Cerebellar cortex (tissue), 1 donor: ENCODE results near the gene NDUFV2.
"Not testable (repeated sequence)": the region's sequence is repeated elsewhere in the genome, so short reads cannot be mapped to it uniquely, and the experiment has no call there.

ENCODE experiments used
- DNase-seq: peaks from one replicate; pipeline ENCODE4 v3.0.0-alpha.2; 2015; ENCODE audit warnings: low spot score

Gene NDUFV2

GRCh38 chr18:9091066-9091476 is 11.4 kb upstream of the NDUFV2 start:
- DNase-seq, result no peak

DNA sequence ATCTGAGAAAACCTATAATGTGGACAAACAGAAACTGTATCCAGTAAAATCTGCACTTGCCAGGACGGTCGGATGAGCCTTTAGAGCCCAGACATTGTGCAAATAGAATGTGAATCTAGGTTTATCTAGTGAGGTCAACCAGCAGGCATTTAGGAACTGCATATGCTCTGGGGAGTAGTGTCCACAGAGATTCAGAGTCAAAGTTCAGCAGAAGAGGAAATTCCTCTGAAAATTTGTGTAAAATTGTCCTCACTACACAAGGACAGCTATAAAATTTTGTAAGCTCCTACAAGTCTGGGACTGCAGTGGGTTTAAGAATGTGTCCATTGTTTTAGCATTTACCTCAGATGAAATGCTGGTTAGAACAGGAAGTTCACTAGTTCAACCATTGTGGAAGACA is 9.8 kb upstream of the NDUFV2 start:
- no peak for DNase-seq

- DNase-seq, result not testable (repeated sequence)
Measured at GRCh38 chr18:9093109-9093508, 9.4 kb upstream of the NDUFV2 start.

DNA sequence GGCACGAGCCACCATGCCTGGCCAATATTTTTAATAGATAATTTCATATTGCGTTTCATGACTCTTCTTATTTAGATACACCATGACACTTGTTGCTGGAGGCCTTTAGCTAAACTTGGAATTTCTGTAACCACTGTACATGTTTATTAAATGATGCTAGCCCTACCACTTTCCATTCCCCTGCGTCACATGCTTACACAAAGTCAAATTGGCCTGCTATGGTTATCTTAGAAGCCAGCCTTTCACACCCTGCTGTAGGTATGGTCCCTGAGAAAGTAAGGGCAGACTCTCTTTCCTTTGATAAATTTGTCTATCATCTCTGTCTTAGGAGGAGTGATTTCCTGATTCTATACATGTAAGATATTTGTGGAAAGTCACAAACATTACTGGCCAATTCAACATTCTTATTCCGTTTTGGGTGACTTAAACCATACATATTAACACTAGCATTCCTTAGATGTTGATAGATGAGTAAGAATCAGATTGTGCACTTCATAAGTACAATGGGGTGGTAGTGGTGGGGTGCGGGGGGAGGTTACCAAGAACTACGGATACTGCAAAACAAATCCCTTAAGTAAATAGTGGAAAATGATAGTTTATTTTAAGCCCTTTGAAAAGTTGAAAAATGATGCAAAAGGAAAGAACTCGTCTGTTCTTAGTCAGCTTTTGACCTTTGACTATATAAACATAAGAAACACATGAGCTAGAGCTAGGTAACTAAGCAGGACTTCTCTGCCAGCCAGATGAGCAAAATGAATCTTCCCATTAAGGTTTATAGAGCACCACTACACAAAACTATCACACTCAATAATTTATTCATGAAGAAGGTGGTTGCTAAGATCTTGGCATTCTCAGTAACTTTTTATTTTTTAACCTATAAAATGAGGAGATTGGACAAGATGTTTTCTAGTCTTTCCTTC is 7.9 kb upstream of the NDUFV2 start:
- no peak for DNase-seq

DNA sequence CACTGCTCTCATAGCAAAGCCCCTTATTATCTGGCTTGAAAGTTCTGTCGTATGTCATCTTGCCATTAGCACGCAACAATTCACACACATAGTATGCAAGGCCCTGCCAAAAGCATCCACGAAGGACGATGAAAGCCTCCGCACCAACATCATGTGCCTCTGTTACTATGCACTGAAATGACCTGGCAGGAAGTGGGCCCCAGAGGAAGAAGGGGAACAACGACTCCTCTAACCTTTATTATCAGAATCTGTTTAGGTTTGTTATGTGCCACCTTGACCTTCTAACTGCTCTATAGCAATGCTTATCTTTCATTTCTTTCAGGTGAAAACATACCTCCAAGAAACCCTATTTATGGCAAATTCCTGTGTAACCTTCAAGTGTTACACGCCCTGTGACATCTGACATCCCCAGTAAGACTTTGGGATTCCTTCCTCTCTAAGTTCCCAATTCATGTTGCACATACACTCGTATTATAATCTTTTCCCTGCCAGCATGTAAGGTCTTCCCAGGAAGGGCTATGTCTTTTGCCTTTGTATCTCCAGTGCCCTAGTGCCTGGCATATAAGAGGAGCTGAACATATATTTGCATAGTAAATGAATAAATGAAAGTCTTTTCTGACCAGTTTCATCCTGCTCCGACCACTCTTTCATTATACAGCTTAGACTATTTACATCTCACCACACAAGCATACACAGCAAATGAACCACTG is 7.0 kb upstream of the NDUFV2 start:
- no peak for DNase-seq

DNA sequence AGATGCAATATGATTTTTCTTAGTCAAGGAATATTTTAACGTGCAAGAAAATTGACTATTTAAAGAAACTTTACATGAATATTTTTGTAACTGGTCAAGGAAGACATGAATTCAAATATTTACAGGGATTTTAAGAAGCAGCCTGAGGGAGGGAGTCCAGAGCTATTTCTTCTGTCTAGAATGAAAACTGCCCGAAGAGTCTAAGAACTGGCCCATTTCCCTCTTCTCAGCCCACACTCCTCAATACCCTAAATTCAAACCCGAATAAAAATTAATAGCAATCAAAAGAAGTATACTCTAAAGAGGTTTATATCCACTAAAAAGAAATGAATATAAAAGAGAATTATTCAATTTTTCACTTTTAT is 6.5 kb upstream of the NDUFV2 start:
- no peak for DNase-seq

GRCh38 chr18:9096685-9097084 is 5.8 kb upstream of the NDUFV2 start:
- no peak for DNase-seq

DNA sequence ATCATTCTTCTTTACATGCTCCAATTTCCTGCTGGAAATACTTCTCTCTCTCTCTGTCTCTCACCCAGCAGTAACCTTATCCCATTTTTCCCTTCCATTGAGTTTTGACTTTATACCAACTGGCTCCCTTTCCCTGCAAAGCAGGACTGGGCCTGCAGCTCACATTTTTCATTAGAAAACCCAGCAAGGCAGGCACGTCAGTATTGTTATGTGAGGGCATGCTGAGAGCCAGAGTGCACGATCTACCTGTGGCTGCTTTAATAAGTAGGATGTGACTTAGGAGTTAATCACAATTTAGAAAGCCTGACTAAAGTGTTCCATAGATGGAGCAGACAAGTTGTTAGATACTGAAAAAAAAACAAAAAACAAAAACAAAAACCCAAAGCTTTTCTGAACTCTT is 5.2 kb upstream of the NDUFV2 start:
- no peak for DNase-seq

DNA sequence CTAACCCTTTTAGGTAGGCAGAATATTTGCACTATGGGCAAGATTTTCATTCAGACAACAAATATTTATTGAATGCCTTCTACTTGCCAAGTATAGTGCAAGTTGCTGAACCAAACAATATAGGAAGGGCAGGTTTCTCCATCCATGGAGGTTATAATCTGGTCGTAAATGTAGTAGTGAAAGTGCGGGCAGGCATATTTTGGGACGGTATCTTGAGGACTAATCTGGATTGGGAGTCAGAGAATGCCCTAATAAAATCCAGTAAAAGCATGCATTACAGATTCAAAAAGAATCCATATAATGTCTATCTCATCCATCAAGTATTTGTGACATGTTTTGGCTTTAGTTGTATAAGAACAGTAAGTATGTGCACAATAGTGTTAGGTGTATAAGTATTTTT is 1.7 kb upstream of the NDUFV2 start:
- DNase-seq, result no peak

DNA sequence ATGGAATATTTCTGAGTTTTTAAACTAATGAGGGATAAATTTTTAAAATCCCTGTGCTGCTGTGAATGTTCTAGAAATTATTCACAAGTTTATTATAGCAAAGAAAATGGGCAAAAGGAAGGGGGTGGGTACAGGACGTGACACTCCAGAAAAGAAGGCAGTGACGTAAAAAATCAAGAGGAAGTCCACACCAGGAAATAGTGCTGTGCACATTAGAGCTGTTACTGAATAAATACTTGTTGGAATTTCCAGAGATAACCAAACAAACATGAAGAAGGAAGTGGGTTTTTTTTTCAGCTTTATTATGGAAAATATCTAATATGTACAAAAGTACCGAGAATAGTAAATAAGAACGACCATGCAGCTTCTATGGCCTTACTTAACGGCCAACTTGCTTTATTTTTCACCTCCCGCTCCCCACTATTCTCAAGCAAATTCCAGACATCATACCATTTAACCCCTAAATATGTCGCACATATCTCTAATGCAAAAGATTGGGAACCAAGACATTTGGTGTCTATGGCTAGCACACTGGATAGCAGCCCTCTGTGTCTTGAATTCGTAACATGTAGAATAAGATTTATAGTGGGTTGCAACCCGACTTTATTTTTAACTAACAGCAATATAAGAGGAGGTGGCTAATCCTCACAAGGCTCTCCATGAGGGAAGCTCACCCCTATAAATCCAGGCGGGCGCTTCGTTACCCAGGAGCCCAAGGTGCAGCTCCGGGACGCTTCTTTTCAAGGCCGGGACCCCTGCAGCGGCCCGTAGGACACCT is 580 bp upstream of the NDUFV2 start:
- DNase-seq, result peak; percentile 53

GRCh38 chr18:9103376-9103873 is 926 bp downstream of the NDUFV2 start:
- DNase-seq, result no peak

GRCh38 chr18:9104244-9104901 is 1.9 kb downstream of the NDUFV2 start:
- DNase-seq, result no peak

- no peak for DNase-seq
Measured at GRCh38 chr18:9105420-9105819, 2.9 kb downstream of the NDUFV2 start.

DNA sequence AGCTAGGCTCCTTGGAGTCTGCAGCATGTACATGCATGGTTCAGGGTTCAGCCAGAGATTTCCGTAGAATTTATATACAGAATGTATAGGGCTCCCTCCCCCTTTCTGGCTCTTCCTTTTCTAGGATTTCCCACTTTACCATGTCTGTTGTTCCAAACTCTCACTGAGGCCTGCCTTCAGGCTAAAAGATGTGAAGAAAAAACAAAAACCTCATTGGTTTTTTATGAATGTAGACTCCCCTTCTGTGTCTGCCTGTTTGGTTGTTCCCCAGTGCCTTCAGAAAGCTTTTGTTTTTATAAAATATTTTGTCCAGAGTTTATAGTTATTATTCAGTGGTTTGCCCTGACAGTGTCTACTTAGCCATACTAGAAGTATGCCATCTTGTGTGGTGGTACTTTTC is 3.6 kb downstream of the NDUFV2 start:
- DNase-seq, result no peak

GRCh38 chr18:9106800-9107584 is 4.5 kb downstream of the NDUFV2 start:
- no peak for DNase-seq

DNA sequence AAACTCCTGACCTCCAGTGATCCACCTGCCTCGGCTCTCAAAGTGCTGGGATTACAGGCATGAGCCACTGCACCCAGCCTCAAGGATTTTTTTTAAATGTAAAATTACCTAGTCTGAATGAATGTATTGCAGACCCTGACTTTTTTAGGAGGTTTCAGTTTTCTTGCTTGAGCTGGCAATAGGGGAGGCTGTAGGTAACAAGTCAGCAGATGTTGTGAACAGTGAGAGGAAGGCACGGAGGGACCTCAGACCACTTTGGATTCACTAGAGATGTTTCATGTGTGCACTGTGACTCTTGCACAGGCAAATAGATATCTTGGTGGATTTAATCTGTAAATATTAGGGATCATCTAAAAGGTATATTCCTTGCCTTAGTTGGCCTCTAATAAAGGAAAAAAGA is 6.4 kb downstream of the NDUFV2 start:
- no peak for DNase-seq

DNA sequence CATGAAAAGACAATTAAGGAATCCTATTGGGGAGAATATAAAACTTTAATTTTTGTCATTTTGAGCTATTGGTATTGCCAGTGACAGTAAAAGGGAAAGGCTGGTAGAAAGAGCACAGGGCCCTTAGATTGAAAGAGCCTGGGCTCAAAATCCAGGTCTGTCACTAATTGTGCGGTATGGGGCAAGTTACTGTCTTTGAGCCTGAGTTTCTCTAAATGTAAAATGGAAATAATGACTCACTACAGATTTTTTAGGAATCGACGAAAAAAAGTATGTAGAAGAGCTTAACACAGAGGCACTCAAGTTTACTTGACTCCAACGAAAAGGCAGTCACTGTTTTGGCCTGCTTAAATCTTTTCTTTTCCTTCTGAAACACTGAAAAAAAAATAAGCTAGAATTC is 7.0 kb downstream of the NDUFV2 start:
- DNase-seq, result no peak

- no peak for DNase-seq
Measured at GRCh38 chr18:9113468-9114149, 11.1 kb downstream of the NDUFV2 start.

- DNase-seq, result no peak
Measured at GRCh38 chr18:9115984-9116383, 13.5 kb downstream of the NDUFV2 start.
